Smooth muscle cell (in vitro differentiated cells): Measurements from ENCODE around the gene ZNF267. TPM values are rescaled to one million over a fixed set of nuclear protein-coding genes. Genes with fewer than 3 reads are reported as not detected.
"Not testable (repeated sequence)": the region's sequence is repeated elsewhere in the genome, so short reads cannot be mapped to it uniquely, and the experiment has no call there.

ENCODE experiments used
- DNase-seq: peaks from one replicate; lab custom pipeline; 2025; ENCODE audit not compliant: unreplicated experiment; lab: John Stamatoyannopoulos, UW
- H2AFZ ChIP-seq: fragments of 200-600 bp; sonication (generic); 2 replicates; pipeline ENCODE4 v1.6.0; 2016; ENCODE audit warnings: antibody characterized with exemption, low read depth, mild to moderate bottlenecking
- H3F3A ChIP-seq: fragments of 200-600 bp; sonication (generic); 2 replicates; pipeline ENCODE4 v1.6.0; 2017; ENCODE audit warnings: antibody characterized with exemption, low read depth
- H3K27ac ChIP-seq: fragments of 200-600 bp; sonication (generic); 2 replicates; pipeline ENCODE4 v1.5.1; 2016; ENCODE audit warnings: low read depth, mild to moderate bottlenecking
- H3K27me3 ChIP-seq: fragments of 200-600 bp; sonication (generic); 2 replicates; pipeline ENCODE4 v1.6.1; 2016; ENCODE audit warnings: low read depth, mild to moderate bottlenecking
- H3K36me3 ChIP-seq: fragments of 200-600 bp; sonication (generic); 2 replicates; pipeline ENCODE4 v1.5.1; 2016; ENCODE audit warnings: low read depth
- H3K4me1 ChIP-seq: fragments of 200-600 bp; sonication (generic); 2 replicates; pipeline ENCODE4 v1.5.1; 2016; ENCODE audit warnings: low read depth
- H3K4me2 ChIP-seq: fragments of 200-600 bp; sonication (generic); 2 replicates; pipeline ENCODE4 v1.6.0; 2016; ENCODE audit warnings: mild to moderate bottlenecking
- H3K4me3 ChIP-seq: fragments of 200-600 bp; sonication (generic); 2 replicates; pipeline ENCODE4 v1.5.1; 2016; ENCODE audit warnings: mild to moderate bottlenecking
- H3K79me2 ChIP-seq: fragments of 200-600 bp; sonication (generic); 2 replicates; pipeline ENCODE4 v1.6.0; 2016; ENCODE audit warnings: low read depth, mild to moderate bottlenecking
- H3K9ac ChIP-seq: fragments of 200-600 bp; sonication (generic); 2 replicates; pipeline ENCODE4 v1.6.0; 2016; ENCODE audit warnings: low read depth
- H3K9me3 ChIP-seq: fragments of 200-600 bp; sonication (generic); replicated peaks from 2 replicates; pipeline ENCODE4 v1.5.1; 2016; ENCODE audit warnings: low read depth
- H4K20me1 ChIP-seq: fragments of 200-600 bp; sonication (generic); 2 replicates; pipeline ENCODE4 v1.6.0; 2016; ENCODE audit warnings: low read depth
- WGBS: methylation state at CpG from one replicate; pipeline ENCODE4 v1.1.7; 2016; ENCODE audit warnings: low lambda C conversion rate; 5-methylcytosine and 5-hydroxymethylcytosine counted together
- polyA plus RNA-seq: library from polyadenylated mRNA; unstranded; fragments of >200 nt; fragmentation: Nextera tagmentation; extraction: Ambion mirVana; gene quantifications from 2 replicates; pipeline ENCODE4 v1.2.1, GENCODE V29; 2016
- total RNA-seq: library from RNA; depleted of rRNA; stranded (reverse); fragments of >200 nt; gene quantifications from 2 replicates; pipeline ENCODE4 v1.2.3, GENCODE V29; 2014
- TF ChIP-seq, protein P1 (sequence below): fragments of 200-600 bp; sonication (generic); IDR thresholded peaks from 2 replicates; pipeline ENCODE4 v1.5.1; 2017; ENCODE audit warnings: borderline replicate concordance, mild to moderate bottlenecking, antibody characterized with exemption; ENCODE audit not compliant: insufficient read depth, poor library complexity, severe bottlenecking

Gene ZNF267
- total RNA-seq (30.8 and 36.9 TPM in 2 replicates), polyA plus RNA-seq (5.9 and 9.7 TPM in 2 replicates)

DNA sequence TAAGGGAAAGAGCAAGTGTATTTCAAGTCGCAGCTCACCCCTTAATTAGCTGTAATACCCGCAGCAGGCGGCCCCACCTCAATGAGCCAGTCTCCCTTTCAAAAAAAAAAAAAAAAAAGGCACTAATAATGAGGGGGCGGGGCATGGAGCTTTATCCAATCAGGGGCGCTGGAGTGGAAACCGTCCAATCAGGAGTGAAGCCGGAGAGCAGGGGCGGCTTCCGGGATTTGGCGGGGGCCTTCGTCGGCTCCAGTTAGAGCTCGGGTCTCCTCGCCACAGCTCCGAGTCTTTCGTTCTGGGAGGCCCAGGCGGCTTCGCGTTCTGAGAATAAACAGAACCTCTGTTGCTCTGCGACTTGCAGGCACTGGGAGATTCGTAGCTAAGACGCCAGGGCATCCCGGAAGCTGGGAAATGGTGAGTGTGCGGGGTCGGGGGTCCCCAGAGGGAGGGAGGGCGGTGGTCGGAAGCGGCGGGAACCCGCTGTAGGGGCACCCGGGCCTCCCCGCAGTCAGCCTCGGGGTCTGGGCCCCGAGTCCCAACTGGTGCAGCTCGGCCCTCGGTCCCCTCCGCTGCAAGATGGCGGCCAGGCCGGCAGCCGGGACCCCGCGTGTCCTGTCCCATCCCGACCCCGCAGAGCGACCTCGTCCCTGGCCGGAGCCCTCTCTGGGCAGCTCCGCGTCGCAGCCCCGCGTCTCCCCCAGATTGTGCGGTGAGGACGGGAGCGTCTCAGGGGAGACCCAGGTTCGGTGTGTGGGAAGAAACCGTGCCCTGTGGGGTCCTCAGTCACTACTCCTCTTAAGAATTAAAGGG is at the start of gene ZNF267:
ZNF267 (plus strand) TSS at position 252 of the 810 bp plus-strand sequence; CDS start at position 412, 160 bp downstream.
- DNase-seq: peak; percentile 62
- H3F3A ChIP-seq: peaks cover 17% of the 10 kb centered on the region
- peak within 1 kb of the TSS; percentile 98 for H3K4me2 ChIP-seq
- TF ChIP-seq, protein P1, sequence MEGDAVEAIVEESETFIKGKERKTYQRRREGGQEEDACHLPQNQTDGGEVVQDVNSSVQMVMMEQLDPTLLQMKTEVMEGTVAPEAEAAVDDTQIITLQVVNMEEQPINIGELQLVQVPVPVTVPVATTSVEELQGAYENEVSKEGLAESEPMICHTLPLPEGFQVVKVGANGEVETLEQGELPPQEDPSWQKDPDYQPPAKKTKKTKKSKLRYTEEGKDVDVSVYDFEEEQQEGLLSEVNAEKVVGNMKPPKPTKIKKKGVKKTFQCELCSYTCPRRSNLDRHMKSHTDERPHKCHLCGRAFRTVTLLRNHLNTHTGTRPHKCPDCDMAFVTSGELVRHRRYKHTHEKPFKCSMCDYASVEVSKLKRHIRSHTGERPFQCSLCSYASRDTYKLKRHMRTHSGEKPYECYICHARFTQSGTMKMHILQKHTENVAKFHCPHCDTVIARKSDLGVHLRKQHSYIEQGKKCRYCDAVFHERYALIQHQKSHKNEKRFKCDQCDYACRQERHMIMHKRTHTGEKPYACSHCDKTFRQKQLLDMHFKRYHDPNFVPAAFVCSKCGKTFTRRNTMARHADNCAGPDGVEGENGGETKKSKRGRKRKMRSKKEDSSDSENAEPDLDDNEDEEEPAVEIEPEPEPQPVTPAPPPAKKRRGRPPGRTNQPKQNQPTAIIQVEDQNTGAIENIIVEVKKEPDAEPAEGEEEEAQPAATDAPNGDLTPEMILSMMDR: no peak
- H4K20me1 ChIP-seq: peaks cover 16% of the 10 kb centered on the region
- peak within 1 kb of the TSS; percentile 60 for H2AFZ ChIP-seq
- peak within 1 kb of the TSS; percentile 100 for H3K9ac ChIP-seq
- H3K4me3 ChIP-seq: peak within 1 kb of the TSS; percentile 100
- H3K36me3 ChIP-seq: no peaks in the 10 kb centered on the region
- 1% methylated on average over 50 of the region's 57 CpGs for WGBS
- no peaks in the 10 kb centered on the region for H3K9me3 ChIP-seq
- no peaks in the 10 kb centered on the region for H3K27me3 ChIP-seq
- H3K79me2 ChIP-seq: peaks cover 40% of the 10 kb centered on the region
- H3K4me1 ChIP-seq: peaks cover 23% of the 10 kb centered on the region
- peak within 1 kb of the TSS; percentile 99 for H3K27ac ChIP-seq

DNA sequence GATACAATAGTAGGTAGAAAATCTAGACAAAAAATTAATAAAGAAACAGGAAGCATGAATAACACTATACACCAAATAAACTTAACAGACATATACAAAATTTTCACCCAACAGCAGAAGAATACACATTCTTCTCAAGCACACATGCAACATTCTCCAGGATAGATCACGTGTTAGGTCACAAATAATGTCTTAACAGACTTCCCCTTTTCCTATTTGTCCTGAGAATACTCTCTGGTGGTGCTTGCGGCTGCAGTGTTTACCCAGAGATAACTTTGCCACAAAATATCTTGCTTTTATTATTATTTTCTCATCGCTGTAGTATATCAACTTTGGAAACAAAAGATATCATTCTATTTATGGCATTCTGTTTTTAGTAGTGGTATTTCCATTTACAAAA is 40.6 kb upstream of the ZNF267 start:
- Histone ChIP-seq H3K36me3 (no peaks in the 10 kb centered on the region), H3K4me2 (no peak overlapping the region), H3K4me1 (no peaks in the 10 kb centered on the region), H3K79me2 (no peaks in the 10 kb centered on the region), H3K27me3 (no peaks in the 10 kb centered on the region), H3K4me3 (no peak overlapping the region), H2AFZ (no peak overlapping the region), H3K9me3 (peaks cover 4% of the 10 kb centered on the region), H3K27ac (no peak overlapping the region), H4K20me1 (no peaks in the 10 kb centered on the region), H3K9ac (no peak overlapping the region), H3F3A (no peaks in the 10 kb centered on the region)
- TF ChIP-seq, protein P1: no peak
- 52% methylated on average over 3 of the region's 3 CpGs for WGBS
- no peak for DNase-seq

DNA sequence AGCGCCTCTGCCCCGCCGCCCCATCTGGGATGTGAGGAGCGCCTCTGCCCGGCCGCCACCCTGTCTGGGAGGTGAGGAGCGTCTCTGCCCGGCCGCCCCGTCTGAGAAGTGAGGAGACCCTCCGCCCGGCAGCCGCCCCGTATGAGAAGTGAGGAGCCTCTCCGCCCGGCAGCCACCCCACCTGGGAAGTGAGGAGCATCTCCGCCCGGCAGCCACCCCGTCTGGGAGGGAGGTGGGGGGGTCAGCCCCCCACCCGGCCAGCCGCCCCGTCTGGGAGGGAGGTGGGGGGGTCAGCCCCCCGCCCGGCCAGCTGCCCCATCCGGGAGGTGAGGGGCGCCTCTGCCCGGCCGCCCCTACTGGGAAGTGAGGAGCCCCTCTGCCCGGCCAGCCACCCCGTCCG is 37.2 kb upstream of the ZNF267 start:
- not testable (repeated sequence) for H3F3A ChIP-seq
- WGBS: 100% methylated on average over 6 of the region's 31 CpGs

DNA sequence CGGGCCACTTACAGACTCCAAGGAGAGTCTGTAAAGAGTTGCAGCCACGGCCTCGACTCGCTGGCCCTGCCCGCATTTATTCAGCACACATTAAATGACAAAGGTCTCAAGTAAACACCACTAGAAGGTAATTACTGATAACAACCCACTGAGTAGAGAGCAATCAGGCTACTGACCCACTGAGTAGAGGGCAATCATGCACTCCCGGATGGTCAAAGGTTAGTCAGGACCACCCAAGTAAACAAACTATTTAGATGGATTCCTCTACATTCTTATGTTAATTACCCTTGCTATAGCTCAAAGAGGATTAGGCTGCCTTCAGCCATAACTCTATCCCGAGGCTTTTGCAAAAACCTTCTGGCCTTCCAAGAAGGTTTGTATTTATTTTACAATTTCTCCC is 30.7 kb upstream of the ZNF267 start:
- no peak overlapping the region for H3K27ac ChIP-seq
- H3K4me3 ChIP-seq: no peak overlapping the region
- no peak overlapping the region for H3K4me2 ChIP-seq
- no peak for DNase-seq
- H3K27me3 ChIP-seq: no peaks in the 10 kb centered on the region
- no peaks in the 10 kb centered on the region for H3K4me1 ChIP-seq
- no peaks in the 10 kb centered on the region for H3F3A ChIP-seq
- WGBS: 58% methylated on average over 7 of the region's 7 CpGs
- H3K79me2 ChIP-seq: no peaks in the 10 kb centered on the region
- TF ChIP-seq, protein P1: no peak
- H3K9me3 ChIP-seq: peaks cover 4% of the 10 kb centered on the region
- no peak overlapping the region for H3K9ac ChIP-seq
- no peaks in the 10 kb centered on the region for H3K36me3 ChIP-seq
- no peaks in the 10 kb centered on the region for H4K20me1 ChIP-seq
- H2AFZ ChIP-seq: no peak overlapping the region

More for the DNA sequence above, 37.2 kb upstream of the ZNF267 start:
- not testable (repeated sequence) for H3K9ac ChIP-seq, H3K9me3 ChIP-seq, H3K36me3 ChIP-seq, H3K27me3 ChIP-seq, H3K27ac ChIP-seq, H3K4me1 ChIP-seq, H3K4me2 ChIP-seq, H4K20me1 ChIP-seq, H3K4me3 ChIP-seq, DNase-seq, H3K79me2 ChIP-seq, H2AFZ ChIP-seq

DNA sequence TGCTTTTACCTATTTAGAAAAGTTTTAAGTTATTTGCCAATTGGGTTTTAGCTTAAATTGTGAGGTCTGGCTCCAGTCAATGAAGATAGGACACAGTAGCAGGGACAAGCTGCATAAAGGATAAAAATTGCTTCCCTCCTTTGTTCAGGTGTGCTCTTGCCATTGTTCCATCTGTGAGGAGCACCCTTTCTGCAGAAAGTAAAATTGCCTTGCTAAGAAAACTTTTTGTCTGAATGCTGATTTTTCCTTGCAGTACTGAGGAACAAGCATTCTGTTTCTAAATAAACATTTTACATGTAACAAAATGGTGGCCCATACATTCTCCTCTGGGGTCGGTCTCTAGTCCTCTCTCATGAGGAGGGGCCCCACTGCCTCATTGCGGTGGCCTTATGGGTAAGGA is 25.0 kb upstream of the ZNF267 start:
- H3F3A ChIP-seq, H3K36me3 ChIP-seq, H3K27me3 ChIP-seq, H2AFZ ChIP-seq, H3K4me3 ChIP-seq, H3K9ac ChIP-seq, DNase-seq, H4K20me1 ChIP-seq, H3K27ac ChIP-seq, H3K79me2 ChIP-seq, H3K9me3 ChIP-seq, H3K4me1 ChIP-seq, H3K4me2 ChIP-seq: not testable (repeated sequence)
- WGBS: 86% methylated on average over 2 of the region's 2 CpGs
